ENCODE measurements around the gene CD69. TPM values are rescaled to one million over a fixed set of nuclear protein-coding genes. Genes with fewer than 3 reads are reported as not detected.

Gene CD69
- total RNA-seq, 2 experiments from 2014 or later = 631 to 659 TPM

- intact Hi-C loops (cut with DNase I, micrococcal nuclease) = loop anchor here in 1 of 2 experiments (10.0 kb wide), 1 partner anchor 756 kb away; no protein-coding TSS in a partner anchor
- H3K27ac ChIP-seq (ENCODE audit: low read depth in 1 of 2, low read length in 2 of 2) = no peak overlapping the region
- Mint-ChIP-seq H3K4me3 (no peak overlapping the region), H3K27me3 (no peaks in the 10 kb centered on the region), H3K4me1 (ENCODE audit: low read depth) (peaks cover 2% of the 10 kb centered on the region), H3K27ac (no peak overlapping the region), H3K36me3 (ENCODE audit: low read depth) (no peaks in the 10 kb centered on the region), H3K9me3 (no peaks in the 10 kb centered on the region)
- no peak for ATAC-seq (ENCODE audit: poor library complexity)
- H3K4me3 ChIP-seq (ENCODE audit: low read length) = no peak overlapping the region
- ChIA-PET POLR2A (no interaction called here), CTCF (interaction anchor here (1.2 to 3.8 kb wide), 2 partner anchors 11 to 58 kb away, joined by 4 to 14 read pairs; no protein-coding TSS in a partner anchor)
- TF ChIP-seq CTCF (IDR thresholded peaks at IDR 0.05) = no peak
- H3K36me3 ChIP-seq (ENCODE audit: insufficient read depth, low read length) = no peaks in the 10 kb centered on the region
- H3K9me3 ChIP-seq (ENCODE audit: control insufficient read depth in 1 of 2, insufficient read depth in 1 of 2, low read length in 2 of 2) = no peaks in the 10 kb centered on the region
- DNase-seq = no peak
- H3K4me1 ChIP-seq (ENCODE audit: insufficient read depth, low read length) = peaks cover 2% of the 10 kb centered on the region
- peaks cover 2 to 5% of the 10 kb centered on the region in 2 experiments for H3K27me3 ChIP-seq (ENCODE audit: control insufficient read depth in 1 of 2, insufficient read depth in 2 of 2, low read length in 2 of 2)
Observed at GRCh38 chr12:9808504-9808903, 47.8 kb upstream of the CD69 start.

DNA sequence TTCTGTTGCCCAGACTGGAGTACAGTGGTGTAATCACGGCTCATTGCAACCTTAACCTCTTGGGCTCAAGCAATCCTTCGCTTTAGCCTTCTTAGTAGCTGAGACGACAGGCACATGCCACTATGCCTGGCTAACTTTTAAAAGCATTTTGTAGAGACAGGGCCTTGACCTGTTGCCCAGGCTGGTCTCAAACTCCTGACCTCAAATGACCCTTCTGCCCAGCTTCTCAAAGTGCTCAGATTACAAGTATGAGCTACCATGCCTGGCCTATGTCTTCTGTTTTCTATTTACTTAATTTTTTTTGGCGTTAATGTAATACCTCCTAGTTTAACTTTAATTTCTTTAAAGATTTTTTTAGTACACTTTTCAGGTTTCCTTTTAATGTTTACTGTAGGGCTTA lies 46.0 kb upstream of the CD69 start:
- H3K27ac Mint-ChIP-seq = no peak overlapping the region
- intact Hi-C loops (cut with DNase I, micrococcal nuclease) = loop anchor here in 1 of 2 experiments (10.0 kb wide), 1 partner anchor 758 kb away; no protein-coding TSS in a partner anchor
- DNase-seq (no peak), ATAC-seq (ENCODE audit: poor library complexity) (no peak)
- no peaks in the 10 kb centered on the region for H3K9me3 Mint-ChIP-seq
- no peaks in the 10 kb centered on the region for H3K27me3 Mint-ChIP-seq
- Histone ChIP-seq H3K27ac (ENCODE audit: low read depth in 1 of 2, low read length in 2 of 2) (no peak overlapping the region), H3K27me3 (ENCODE audit: control insufficient read depth in 1 of 2, insufficient read depth in 2 of 2, low read length in 2 of 2) (peaks cover 2 to 5% of the 10 kb centered on the region in 2 experiments), H3K9me3 (ENCODE audit: control insufficient read depth in 1 of 2, insufficient read depth in 1 of 2, low read length in 2 of 2) (no peaks in the 10 kb centered on the region), H3K4me3 (ENCODE audit: low read length) (no peak overlapping the region), H3K36me3 (ENCODE audit: insufficient read depth, low read length) (no peaks in the 10 kb centered on the region), H3K4me1 (ENCODE audit: insufficient read depth, low read length) (no peaks in the 10 kb centered on the region)
- TF ChIP-seq CTCF (IDR thresholded peaks at IDR 0.05) = no peak
- ChIA-PET CTCF (interaction anchor here (3.8 kb wide), 1 partner anchor 56 kb away, joined by 14 read pairs; no protein-coding TSS in a partner anchor), POLR2A (no interaction called here)
- H3K36me3 Mint-ChIP-seq (ENCODE audit: low read depth) = no peaks in the 10 kb centered on the region
- H3K4me1 Mint-ChIP-seq (ENCODE audit: low read depth) = no peaks in the 10 kb centered on the region
- H3K4me3 Mint-ChIP-seq = no peak overlapping the region

GRCh38 chr12:9805883-9806282 lies 45.2 kb upstream of the CD69 start:
- no peaks in the 10 kb centered on the region for H3K4me1 ChIP-seq (ENCODE audit: insufficient read depth, low read length)
- TF ChIP-seq CTCF (IDR thresholded peaks at IDR 0.05) = no peak
- ATAC-seq (ENCODE audit: poor library complexity) (no peak), DNase-seq (no peak)
- intact Hi-C loops (cut with DNase I, micrococcal nuclease) = loop anchor here in 1 of 2 experiments (10.0 kb wide), 1 partner anchor 759 kb away; no protein-coding TSS in a partner anchor
- H3K27ac ChIP-seq (ENCODE audit: low read depth in 1 of 2, low read length in 2 of 2) = no peak overlapping the region
- CTCF ChIA-PET = interaction anchor here (1.1 kb wide), 1 partner anchor 8 kb away, joined by 3 read pairs; no protein-coding TSS in a partner anchor
- POLR2A ChIA-PET = no interaction called here
- H3K27me3 ChIP-seq (ENCODE audit: control insufficient read depth in 1 of 2, insufficient read depth in 2 of 2, low read length in 2 of 2) = peaks cover 2 to 5% of the 10 kb centered on the region in 2 experiments
- Mint-ChIP-seq H3K4me1 (ENCODE audit: low read depth) (no peaks in the 10 kb centered on the region), H3K27me3 (no peaks in the 10 kb centered on the region), H3K36me3 (ENCODE audit: low read depth) (no peaks in the 10 kb centered on the region), H3K27ac (no peak overlapping the region), H3K4me3 (no peak overlapping the region), H3K9me3 (no peaks in the 10 kb centered on the region)
- H3K36me3 ChIP-seq (ENCODE audit: insufficient read depth, low read length) = no peaks in the 10 kb centered on the region
- H3K4me3 ChIP-seq (ENCODE audit: low read length) = no peak overlapping the region
- H3K9me3 ChIP-seq (ENCODE audit: control insufficient read depth in 1 of 2, insufficient read depth in 1 of 2, low read length in 2 of 2) = no peaks in the 10 kb centered on the region

All from CD4-positive, alpha-beta T cell (primary cell).